Gastroesophageal sphincter (tissue), 4 donors: Measurements from ENCODE around the gene BMPR2. TPM values are rescaled to one million over a fixed set of nuclear protein-coding genes. Genes with fewer than 3 reads are reported as not detected.
"Not testable (repeated sequence)": the region's sequence is repeated elsewhere in the genome, so short reads cannot be mapped to it uniquely, and the experiment has no call there.

Source experiments
- ATAC-seq: fragments of 150-250 bp; one replicate; pipeline ENCODE4 v1.9.1; 2016; ENCODE audit warnings: mild to moderate bottlenecking, moderate library complexity
- H3K27ac ChIP-seq, 4 donors: fragments of 200-600 bp; sonication (generic) in 3 of 4; 1 replicate in 3 of 4; 2 replicates in 1 of 4; pipeline ENCODE4 v1.5.1; 2016 to 2019
- H3K27me3 ChIP-seq: fragments of 200-600 bp; sonication (generic); one replicate; pipeline ENCODE4 v1.5.1; 2019
- H3K36me3 ChIP-seq, 2 donors: fragments of 200-600 bp; sonication (generic); one replicate each; pipeline ENCODE4 v1.5.1; 2019; ENCODE audit warnings: control low read depth in 1 of 2
- H3K4me1 ChIP-seq, 3 donors: fragments of 200-600 bp; sonication (generic); 1 replicate in 2 of 3; 2 replicates in 1 of 3; pipeline ENCODE4 v1.5.1; 2016 to 2019; ENCODE audit warnings: control low read depth in 2 of 3
- H3K4me3 ChIP-seq, 2 donors: fragments of 200-600 bp; sonication (generic); one replicate each; pipeline ENCODE4 v1.5.1; 2019; ENCODE audit warnings: mild to moderate bottlenecking in 1 of 2, moderate library complexity in 1 of 2
- H3K9me3 ChIP-seq, 3 donors: fragments of 200-600 bp; sonication (generic); one replicate each; pipeline ENCODE4 v1.5.1; 2017 to 2019; ENCODE audit warnings: control low read depth in 2 of 3
- CTCF ChIP-seq, 4 experiments: fragments of 200-600 bp in 2 of 4; fragments of 450-650 bp in 2 of 4; sonication (generic) in 1 of 4; IDR thresholded peaks; one replicate each; pipeline ENCODE4 v1.5.1; 2017 to 2019; ENCODE audit warnings: antibody characterized with exemption in 4 of 4, mild to moderate bottlenecking in 2 of 4, moderate library complexity in 2 of 4
- EP300 ChIP-seq: sonication (generic); formaldehyde crosslinking; IDR thresholded peaks from one replicate; pipeline ENCODE4 v1.6.1; 2017; ENCODE audit warnings: antibody characterized with exemption, mild to moderate bottlenecking
- POLR2A ChIP-seq, 2 donors: fragments of 450-650 bp; IDR thresholded peaks; one replicate each; pipeline ENCODE4 v1.6.1; 2017; ENCODE audit warnings: antibody characterized with exemption in 2 of 2, mild to moderate bottlenecking in 2 of 2, moderate library complexity in 1 of 2
- POLR2AphosphoS5 ChIP-seq: sonication (generic); formaldehyde crosslinking; IDR thresholded peaks from one replicate; pipeline ENCODE4 v1.6.1; 2017; ENCODE audit warnings: antibody characterized with exemption
- WGBS, 2 donors: methylation state at CpG; one replicate each; pipeline ENCODE4 v1.1.5; 2018; ENCODE audit warnings: low coverage in 1 of 2; 5-methylcytosine and 5-hydroxymethylcytosine counted together
- total RNA-seq, 4 donors: library from RNA; depleted of rRNA; stranded (reverse); fragments of >200 nt; gene quantifications; one replicate each; pipeline ENCODE4 v1.1.0, GENCODE V29; 2016

BMPR2 gene
- total RNA-seq, 4 donors from 2014 or later, result 53.4 to 86.9 (median 70.0) TPM

GRCh38 chr2:202521470-202521869, 145.3 kb downstream of the BMPR2 start:
- H3K36me3 ChIP-seq, result peaks cover 4 to 84% of the 10 kb centered on the region in 2 donors
- TF ChIP-seq CTCF (IDR thresholded peaks at IDR 0.05) (no peak), POLR2A (IDR thresholded peaks at IDR 0.05) (no peak), EP300 (no peak), POLR2AphosphoS5 (no peak)
- no peaks in the 10 kb centered on the region for H3K4me1 ChIP-seq
- no peak for ATAC-seq
- no peaks in the 10 kb centered on the region for H3K9me3 ChIP-seq
- no peak overlapping the region for H3K27ac ChIP-seq
- no peak overlapping the region for H3K4me3 ChIP-seq
- no peaks in the 10 kb centered on the region for H3K27me3 ChIP-seq

GRCh38 chr2:202529389-202529788, 153.3 kb downstream of the BMPR2 start:
- H3K4me3 ChIP-seq, result no peak overlapping the region
- H3K36me3 ChIP-seq, result peaks cover 0 to 50% of the 10 kb centered on the region in 2 donors
- no peaks in the 10 kb centered on the region for H3K4me1 ChIP-seq
- 19 to 36% methylated on average over 1 of the region's 1 CpG for WGBS, 2 donors
- no peak overlapping the region for H3K27ac ChIP-seq
- no peak for ATAC-seq
- no peaks in the 10 kb centered on the region for H3K27me3 ChIP-seq
- TF ChIP-seq POLR2AphosphoS5 (no peak), CTCF (IDR thresholded peaks at IDR 0.05) (no peak), EP300 (no peak), POLR2A (IDR thresholded peaks at IDR 0.05) (no peak)
- no peaks in the 10 kb centered on the region for H3K9me3 ChIP-seq

GRCh38 chr2:202530038-202530437, 153.9 kb downstream of the BMPR2 start:
- Histone ChIP-seq H3K27ac (no peak overlapping the region), H3K4me1 (no peaks in the 10 kb centered on the region), H3K27me3 (no peaks in the 10 kb centered on the region), H3K36me3 (peaks cover 0 to 44% of the 10 kb centered on the region in 2 donors), H3K4me3 (no peak overlapping the region), H3K9me3 (no peaks in the 10 kb centered on the region)
- no peak for ATAC-seq
- no peak for TF ChIP-seq EP300
- TF ChIP-seq POLR2A (IDR thresholded peaks at IDR 0.05), result no peak
- TF ChIP-seq POLR2AphosphoS5, result no peak
- TF ChIP-seq CTCF (IDR thresholded peaks at IDR 0.05), result no peak
- 69 to 83% methylated on average over 1 of the region's 1 CpG for WGBS, 2 donors

- not testable (repeated sequence) for H3K4me1 ChIP-seq, H3K4me3 ChIP-seq, H3K9me3 ChIP-seq, ATAC-seq, H3K27ac ChIP-seq, H3K27me3 ChIP-seq
- peaks cover 0 to 35% of the 10 kb centered on the region in 2 donors for H3K36me3 ChIP-seq
- no CpG with 5 or more reads among the region's 30 CpGs for WGBS, 2 donors
These were observed 159.2 kb downstream of the BMPR2 start for GRCh38 chr2:202535290-202535689.

GRCh38 chr2:202541137-202541536, 165.0 kb downstream of the BMPR2 start:
- peaks cover 0 to 4% of the 10 kb centered on the region in 2 donors for H3K36me3 ChIP-seq
- no peak overlapping the region for H3K4me3 ChIP-seq
- peaks cover 0 to 11% (median 0%) of the 10 kb centered on the region in 3 donors for H3K4me1 ChIP-seq
- ATAC-seq, result no peak
- no peaks in the 10 kb centered on the region for H3K9me3 ChIP-seq
- 61 to 71% methylated on average over 3 of the region's 3 CpGs for WGBS, 2 donors
- no peak overlapping the region for H3K27ac ChIP-seq
- H3K27me3 ChIP-seq, result no peaks in the 10 kb centered on the region
- TF ChIP-seq POLR2AphosphoS5 (no peak), POLR2A (IDR thresholded peaks at IDR 0.05) (no peak), CTCF (IDR thresholded peaks at IDR 0.05) (no peak), EP300 (no peak)
